HEK293 (cell line): ENCODE measurements around the gene MYOZ3.

Source experiments
- CTCF ChIA-PET: fragments of 350-600 bp; formaldehyde crosslinking; extraction: SDS; loops from one replicate; lab custom pipeline; 2021; ENCODE audit warnings: antibody characterized with exemption; lab: Yijun Ruan, JAX
- POLR2A ChIA-PET: fragments of 300-600 bp; formaldehyde crosslinking; extraction: SDS; loops from one replicate; lab custom pipeline; 2020; ENCODE audit warnings: antibody characterized with exemption, inconsistent platforms; lab: Yijun Ruan, JAX
- H3K27ac ChIP-seq: fragments of 200-500 bp; sonication (Bioruptor generic); 2 replicates; pipeline ENCODE4 v1.5.1; 2014; ENCODE audit warnings: low read depth, low read length, control low read depth, inconsistent platforms; ENCODE audit errors: extremely low read depth
- H3K36me3 ChIP-seq, 2 experiments: fragments of 200-500 bp in 1 of 2; sonication (Bioruptor generic) in 1 of 2; 1 replicate in 1 of 2; 2 replicates in 1 of 2; pipeline ENCODE4 v1.5.1; 2014 to 2017; ENCODE audit warnings: inconsistent platforms in 2 of 2, low read length in 2 of 2; ENCODE audit not compliant: control insufficient read depth in 2 of 2, insufficient read depth in 1 of 2
- H3K4me1 ChIP-seq: fragments of 200-500 bp; sonication (Bioruptor generic); 2 replicates; pipeline ENCODE4 v1.5.1; 2014; ENCODE audit warnings: mild to moderate bottlenecking, low read length, inconsistent platforms; ENCODE audit not compliant: control insufficient read depth, insufficient read depth
- H3K4me3 ChIP-seq: 2 replicates; pipeline ENCODE4 v1.5.1; 2011; ENCODE audit warnings: low read depth, mild to moderate bottlenecking, control low read depth, low read length, moderate library complexity
- H3K9me3 ChIP-seq: fragments of 200-500 bp; sonication (Bioruptor generic); 2 replicates; pipeline ENCODE4 v1.5.1; 2014; ENCODE audit warnings: low read depth, low read length, inconsistent platforms; ENCODE audit not compliant: control insufficient read depth, insufficient read depth
- ATF2 ChIP-seq: fragments of 450-650 bp; formaldehyde crosslinking; IDR thresholded peaks from 2 replicates; pipeline ENCODE4 v1.5.1; 2016; ENCODE audit warnings: missing biosample characterization, missing genetic modification characterization, low read depth
- EGR2 ChIP-seq: fragments of 450-650 bp; formaldehyde crosslinking; IDR thresholded peaks from 2 replicates; pipeline ENCODE4 v1.5.1; 2016; ENCODE audit warnings: low read depth, missing biosample characterization, missing genetic modification characterization
- GLIS2 ChIP-seq: fragments of 450-650 bp; formaldehyde crosslinking; IDR thresholded peaks from 2 replicates; pipeline ENCODE4 v1.5.1; 2016; ENCODE audit warnings: missing biosample characterization, missing genetic modification characterization
- HIC1 ChIP-seq: fragments of 450-650 bp; formaldehyde crosslinking; IDR thresholded peaks from 2 replicates; pipeline ENCODE4 v1.5.1; 2016; ENCODE audit warnings: missing biosample characterization, missing genetic modification characterization
- KLF1 ChIP-seq: fragments of 450-650 bp; formaldehyde crosslinking; IDR thresholded peaks from 2 replicates; pipeline ENCODE4 v1.5.1; 2016; ENCODE audit warnings: missing biosample characterization, missing genetic modification characterization
- KLF16 ChIP-seq: fragments of 450-650 bp; formaldehyde crosslinking; IDR thresholded peaks from 2 replicates; pipeline ENCODE4 v1.5.1; 2017; ENCODE audit warnings: missing biosample characterization, missing genetic modification characterization
- KLF9 ChIP-seq: fragments of 450-650 bp; formaldehyde crosslinking; IDR thresholded peaks from 2 replicates; pipeline ENCODE4 v1.5.1; 2016; ENCODE audit warnings: missing biosample characterization, missing genetic modification characterization, low read depth
- ZFHX2 ChIP-seq: fragments of 450-650 bp; formaldehyde crosslinking; conservative IDR thresholded peaks from 2 replicates; pipeline ENCODE4 v1.5.1; 2016; ENCODE audit warnings: missing biosample characterization, missing genetic modification characterization
- ZFP37 ChIP-seq: fragments of 450-650 bp; formaldehyde crosslinking; IDR thresholded peaks from 2 replicates; pipeline ENCODE4 v1.5.1; 2016; ENCODE audit warnings: missing biosample characterization, missing genetic modification characterization
- ZNF155 ChIP-seq: fragments of 450-650 bp; formaldehyde crosslinking; IDR thresholded peaks from 2 replicates; pipeline ENCODE4 v1.5.1; 2016; ENCODE audit warnings: missing biosample characterization, missing genetic modification characterization
- ZNF169 ChIP-seq: fragments of 450-650 bp; formaldehyde crosslinking; IDR thresholded peaks from 2 replicates; pipeline ENCODE4 v1.5.1; 2016; ENCODE audit warnings: missing biosample characterization, missing genetic modification characterization
- ZNF202 ChIP-seq: fragments of 450-650 bp; formaldehyde crosslinking; IDR thresholded peaks from 2 replicates; pipeline ENCODE4 v1.5.1; 2016; ENCODE audit warnings: missing biosample characterization, missing genetic modification characterization, borderline replicate concordance
- ZNF280D ChIP-seq: fragments of 450-650 bp; formaldehyde crosslinking; IDR thresholded peaks from 2 replicates; pipeline ENCODE4 v1.5.1; 2016; ENCODE audit warnings: missing biosample characterization, missing genetic modification characterization
- ZNF341 ChIP-seq: fragments of 450-650 bp; formaldehyde crosslinking; IDR thresholded peaks from 2 replicates; pipeline ENCODE4; 2016; ENCODE audit warnings: low read depth, missing biosample characterization, missing genetic modification characterization
- ZNF548 ChIP-seq: fragments of 450-650 bp; formaldehyde crosslinking; IDR thresholded peaks from 2 replicates; pipeline ENCODE4 v1.5.1; 2016; ENCODE audit warnings: missing biosample characterization, missing genetic modification characterization
- ZNF610 ChIP-seq: fragments of 450-650 bp; formaldehyde crosslinking; IDR thresholded peaks from 2 replicates; pipeline ENCODE4 v1.5.1; 2016; ENCODE audit warnings: missing biosample characterization, missing genetic modification characterization, borderline replicate concordance
- ZNF747 ChIP-seq: fragments of 450-650 bp; formaldehyde crosslinking; IDR thresholded peaks from 2 replicates; pipeline ENCODE4 v1.5.1; 2016; ENCODE audit warnings: missing biosample characterization, missing genetic modification characterization
- ZNF768 ChIP-seq: fragments of 450-650 bp; formaldehyde crosslinking; IDR thresholded peaks from 2 replicates; pipeline ENCODE4 v1.5.1; 2018; ENCODE audit warnings: missing biosample characterization, mild to moderate bottlenecking, missing genetic modification characterization
- ZNF785 ChIP-seq: fragments of 450-650 bp; formaldehyde crosslinking; IDR thresholded peaks from 2 replicates; pipeline ENCODE4 v1.5.1; 2016; ENCODE audit warnings: missing biosample characterization, missing genetic modification characterization
- ZSCAN4 ChIP-seq: fragments of 450-650 bp; formaldehyde crosslinking; IDR thresholded peaks from 2 replicates; pipeline ENCODE4 v1.5.1; 2017; ENCODE audit warnings: missing biosample characterization, missing genetic modification characterization
- ZSCAN5A ChIP-seq: fragments of 450-650 bp; formaldehyde crosslinking; IDR thresholded peaks from 2 replicates; pipeline ENCODE4 v1.5.1; 2016; ENCODE audit warnings: missing biosample characterization, missing genetic modification characterization

MYOZ3 gene

GRCh38 chr5:150630016-150630415 is 31.0 kb upstream of the MYOZ3 start:
- CTCF ChIA-PET, result no interaction called here
- H3K27ac ChIP-seq, result no peak overlapping the region

GRCh38 chr5:150630461-150631325 is 30.4 kb upstream of the MYOZ3 start:
- POLR2A ChIA-PET, result no interaction called here
- no peak for TF ChIP-seq ZFP37 (tag by site-specific recombination)
- TF ChIP-seq KLF9 (tag by site-specific recombination), result peak; percentile 35; the same call in 1 of the 2 replicates
- peak; percentile 63 for TF ChIP-seq KLF1 (tag by site-specific recombination)
- peak; percentile 59 for TF ChIP-seq ZFHX2 (tag by site-specific recombination)
- TF ChIP-seq ZNF155 (tag by site-specific recombination), result no peak
- TF ChIP-seq ZSCAN4 (tag by site-specific recombination), result no peak
- TF ChIP-seq ZNF768 (tag by site-specific recombination), result 0 out of 2 replicates have a peak, but pooled peaks have one; percentile 20
- no peak for TF ChIP-seq ZNF548
- 0 out of 2 replicates have a peak, but pooled peaks have one; percentile 38 for TF ChIP-seq GLIS2
- CTCF ChIA-PET, result interaction anchor here (1.6 kb wide), 1 partner anchor 25 kb away, joined by 4 read pairs; no protein-coding TSS in a partner anchor

More at GRCh38 chr5:150630016-150630415, 31.0 kb upstream of the MYOZ3 start:
- Histone ChIP-seq H3K4me3 (no peak overlapping the region), H3K9me3 (no peaks in the 10 kb centered on the region), H3K36me3 (no peaks in the 10 kb centered on the region)
- TF ChIP-seq HIC1 (tag by site-specific recombination) (no peak), ZFHX2 (tag by site-specific recombination) (peak; percentile 90), EGR2 (tag by site-specific recombination) (peak; percentile 74)
- TF ChIP-seq, all 188 proteins: peak for 2
- peaks cover under 1% of the 10 kb centered on the region for H3K4me1 ChIP-seq
- POLR2A ChIA-PET, result no interaction called here

GRCh38 chr5:150631326-150631701 is 29.7 kb upstream of the MYOZ3 start:
- Histone ChIP-seq H3K9me3 (no peaks in the 10 kb centered on the region), H3K27ac (no peak overlapping the region), H3K4me3 (no peak overlapping the region), H3K4me1 (peaks cover 3% of the 10 kb centered on the region), H3K36me3 (no peaks in the 10 kb centered on the region)
- ChIA-PET POLR2A (no interaction called here), CTCF (interaction anchor here (1.6 kb wide), 1 partner anchor 24 kb away, joined by 4 read pairs; no protein-coding TSS in a partner anchor)
- TF ChIP-seq ZNF169, result no peak
- TF ChIP-seq ZNF341 (tag by site-specific recombination), result no peak
- no peak for TF ChIP-seq ATF2 (tag by site-specific recombination)
- TF ChIP-seq ZNF280D (tag by site-specific recombination), result no peak
- TF ChIP-seq KLF16 (tag by site-specific recombination), result no peak
- no peak for TF ChIP-seq ZNF747 (tag by site-specific recombination)
- no peak for TF ChIP-seq ZNF202 (tag by site-specific recombination)
- TF ChIP-seq ZSCAN5A, result no peak
- no peak for TF ChIP-seq ZNF785
- no peak for TF ChIP-seq ZNF610 (tag by site-specific recombination)

More at GRCh38 chr5:150630461-150631325, 30.4 kb upstream of the MYOZ3 start:
- Histone ChIP-seq H3K4me3 (no peak overlapping the region), H3K27ac (no peak overlapping the region), H3K36me3 (no peaks in the 10 kb centered on the region), H3K4me1 (no peaks in the 10 kb centered on the region), H3K9me3 (no peaks in the 10 kb centered on the region)
